Measurements from ENCODE around the gene CBS. TPM values are rescaled to one million over a fixed set of nuclear protein-coding genes. Genes with fewer than 3 reads are reported as not detected.
"Not testable (repeated sequence)": the region's sequence is repeated elsewhere in the genome, so short reads cannot be mapped to it uniquely, and the experiment has no call there.

The CBS gene
- total RNA-seq, 4 donors from 2014 or later = 88.1 to 271 (median 185) TPM

DNA sequence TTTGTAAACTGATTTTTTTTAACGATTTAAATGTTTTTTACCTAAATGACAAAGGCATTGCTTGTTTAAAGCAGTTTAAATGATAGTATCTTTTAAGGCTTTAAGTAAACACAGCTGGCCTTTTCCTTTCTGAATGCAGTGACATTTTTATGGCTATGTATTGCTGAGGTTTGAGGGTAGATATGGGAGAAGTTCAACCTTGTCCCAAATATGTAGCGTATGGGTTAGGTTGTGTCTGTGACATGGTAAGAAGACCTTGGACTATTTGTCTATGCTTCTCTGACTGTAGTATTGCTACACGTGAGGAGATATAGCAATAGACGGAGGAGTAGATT is 68.8 kb downstream of the CBS start:
- H3K27ac ChIP-seq = no peak overlapping the region
- H3K27me3 ChIP-seq = no peaks in the 10 kb centered on the region
- no peak overlapping the region for H3K4me3 ChIP-seq
- DNase-seq (ENCODE audit: low spot score in 2 of 2) = no peak
- peaks cover 0 to 71% (median 4%) of the 10 kb centered on the region in 3 donors for H3K36me3 ChIP-seq
- TF ChIP-seq EP300 (IDR thresholded peaks at IDR 0.05) (no peak), POLR2A (IDR thresholded peaks at IDR 0.05) (no peak), CTCF (IDR thresholded peaks at IDR 0.05) (no peak)
- H3K4me1 ChIP-seq = no peaks in the 10 kb centered on the region
- 74 to 76% methylated on average over 4 of the region's 4 CpGs for WGBS, 2 donors
- no peaks in the 10 kb centered on the region for H3K9me3 ChIP-seq

GRCh38 chr21:43006051-43006873 is 69.4 kb downstream of the CBS start:
- H3K9me3 ChIP-seq; DNase-seq (ENCODE audit: low spot score in 2 of 2); H3K4me1 ChIP-seq; H3K4me3 ChIP-seq; H3K27ac ChIP-seq; H3K27me3 ChIP-seq: not testable (repeated sequence)
- peaks cover 0 to 65% (median 4%) of the 10 kb centered on the region in 3 donors for H3K36me3 ChIP-seq
- 64 to 72% methylated on average over 14 of the region's 14 CpGs for WGBS, 2 donors

DNA sequence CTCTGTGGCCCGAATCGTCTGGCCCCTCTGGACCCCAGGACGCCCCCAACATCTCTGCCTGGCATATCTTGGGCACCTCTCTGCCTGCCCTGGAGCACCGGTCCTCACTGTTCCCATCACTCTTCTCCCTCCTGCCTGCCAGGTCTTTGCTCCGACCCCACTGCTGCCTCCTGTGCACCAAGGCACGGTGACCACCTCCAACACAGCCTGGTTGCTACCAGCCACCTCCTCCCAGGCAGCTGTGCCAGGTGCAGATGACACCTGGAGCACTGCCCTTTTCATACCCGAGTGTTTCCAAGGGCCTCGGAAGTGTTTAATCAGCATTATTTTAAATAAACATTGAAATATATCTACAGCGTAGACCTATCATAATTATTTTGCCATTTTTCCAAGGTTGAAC is 70.0 kb downstream of the CBS start:
- 84 to 89% methylated on average over 9 of the region's 9 CpGs for WGBS, 2 donors
- DNase-seq (ENCODE audit: low spot score in 2 of 2) = no peak
- Histone ChIP-seq H3K9me3 (no peaks in the 10 kb centered on the region), H3K4me3 (no peak overlapping the region), H3K27me3 (no peaks in the 10 kb centered on the region), H3K4me1 (peaks cover 0 to 6% (median 0%) of the 10 kb centered on the region in 4 donors), H3K36me3 (peaks cover 0 to 59% (median 4%) of the 10 kb centered on the region in 3 donors), H3K27ac (no peak overlapping the region)
- TF ChIP-seq CTCF (IDR thresholded peaks at IDR 0.05) = no peak
- TF ChIP-seq POLR2A (IDR thresholded peaks at IDR 0.05) = no peak
- TF ChIP-seq EP300 (IDR thresholded peaks at IDR 0.05) = no peak

DNA sequence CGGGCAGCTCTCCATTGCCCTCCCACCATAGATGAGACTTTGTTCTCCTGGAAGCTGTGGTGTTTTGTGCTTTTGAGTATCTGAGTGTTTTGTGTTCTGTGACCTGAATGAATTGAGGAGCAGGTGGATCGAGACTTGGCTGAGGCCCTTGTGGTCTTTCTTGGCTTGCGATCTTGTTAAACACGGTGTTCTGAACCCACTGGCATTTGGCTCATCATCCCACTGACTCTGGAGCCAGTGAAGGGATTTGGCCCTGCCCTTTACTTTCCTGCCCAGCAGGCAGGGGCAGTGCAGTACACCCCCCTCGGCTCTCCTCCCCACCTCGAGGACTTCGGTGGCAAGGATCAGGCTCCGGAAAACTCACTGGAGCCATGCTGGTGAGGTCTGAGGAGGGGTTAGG is 70.7 kb downstream of the CBS start:
- 82 to 84% methylated on average over 8 of the region's 8 CpGs for WGBS, 2 donors
- peaks cover 0 to 52% (median 4%) of the 10 kb centered on the region in 3 donors for H3K36me3 ChIP-seq
- TF ChIP-seq EP300 (IDR thresholded peaks at IDR 0.05) (no peak), CTCF (IDR thresholded peaks at IDR 0.05) (no peak), POLR2A (IDR thresholded peaks at IDR 0.05) (no peak)

More for the DNA sequence above, 70.7 kb downstream of the CBS start:
- Histone ChIP-seq H3K27me3 (no peaks in the 10 kb centered on the region), H3K4me1 (peaks cover 0 to 6% (median 0%) of the 10 kb centered on the region in 4 donors), H3K27ac (no peak overlapping the region), H3K4me3 (no peak overlapping the region), H3K9me3 (peaks cover 0 to 7% (median 0%) of the 10 kb centered on the region in 4 donors)
- no peak for DNase-seq (ENCODE audit: low spot score in 2 of 2)

Other genes with a start within 250 kb of the CBS start
- gene WDR4, start 196.3 kb downstream of the CBS start, total RNA-seq = 10 to 100 TPM; 13.0 to 30.6 (median 17.4) TPM
- 10 to 100 TPM; 52.1 to 75.2 (median 61.4) TPM for gene NDUFV3, start 182.5 kb downstream of the CBS start, total RNA-seq
- gene ERVH48-1, start 150.2 kb downstream of the CBS start, total RNA-seq = not detected
- 10 to 100 TPM in 2 of 4 donors, 1 to 10 TPM in 2; 9.0 to 23.7 (median 12.3) TPM for gene PKNOX1, start 101.3 kb downstream of the CBS start, total RNA-seq
- gene U2AF1, start 31.7 kb upstream of the CBS start, total RNA-seq = 10 to 100 TPM; 18.6 to 51.1 (median 37.9) TPM
- gene CRYAA, start 93.2 kb upstream of the CBS start, total RNA-seq = not detected

Measured in tibial nerve (tissue), 4 donors.